CD4-positive, alpha-beta T cell treated with Interleukin-17A for 4 hours (primary cell): ENCODE results near the gene ARL9.

Experiments used
- DNase-seq: peaks from one replicate; pipeline ENCODE4 v3.0.0-alpha.2; 2020; ENCODE audit warnings: mixed read lengths

The ARL9 gene, protein sequence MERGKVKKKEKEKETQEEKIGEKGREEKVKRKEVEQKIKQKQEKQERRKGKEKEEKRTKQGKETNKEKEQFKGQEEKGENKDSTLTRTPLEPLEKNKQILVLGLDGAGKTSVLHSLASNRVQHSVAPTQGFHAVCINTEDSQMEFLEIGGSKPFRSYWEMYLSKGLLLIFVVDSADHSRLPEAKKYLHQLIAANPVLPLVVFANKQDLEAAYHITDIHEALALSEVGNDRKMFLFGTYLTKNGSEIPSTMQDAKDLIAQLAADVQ

DNA sequence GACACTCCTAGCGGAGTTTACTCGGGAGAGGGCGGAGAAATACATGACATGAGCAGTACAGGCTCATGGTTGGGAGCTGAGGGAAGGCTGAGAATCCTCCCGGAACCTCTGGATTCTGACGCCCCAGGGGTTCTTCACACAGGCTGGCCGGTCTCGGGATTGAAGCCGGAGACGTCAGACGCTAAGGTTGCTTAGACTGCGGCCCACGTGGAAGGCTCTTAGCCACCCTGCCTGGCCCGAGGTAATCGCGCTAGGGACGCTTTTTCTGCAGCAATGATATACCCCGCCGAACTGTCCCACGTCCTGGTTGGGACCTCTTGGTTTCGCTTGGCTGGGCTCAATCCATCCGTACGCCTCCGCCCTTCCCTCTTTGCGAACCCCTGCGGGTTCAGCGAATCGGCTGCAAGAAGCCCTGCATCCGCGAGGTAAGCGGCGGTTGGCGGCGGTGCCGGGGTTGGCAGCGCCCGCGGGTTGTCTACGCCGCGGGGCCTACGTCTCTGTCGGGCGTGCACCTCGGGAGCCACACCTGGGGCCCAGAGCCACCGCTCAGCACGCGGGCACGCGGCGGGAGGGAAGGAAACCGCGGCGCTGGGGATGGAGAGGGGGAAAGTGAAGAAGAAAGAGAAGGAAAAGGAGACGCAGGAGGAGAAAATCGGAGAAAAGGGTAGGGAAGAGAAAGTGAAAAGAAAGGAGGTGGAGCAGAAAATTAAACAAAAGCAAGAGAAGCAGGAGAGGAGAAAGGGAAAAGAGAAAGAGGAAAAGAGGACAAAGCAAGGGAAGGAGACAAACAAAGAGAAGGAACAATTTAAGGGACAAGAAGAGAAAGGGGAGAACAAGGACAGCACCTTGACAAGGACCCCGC, at the start of gene ARL9:
Gene ARL9 (plus strand): TSS at position 523 of the 862 bp plus-strand sequence. CDS start 72 bp downstream, at position 595.
- DNase-seq, result peak; percentile 73

DNA sequence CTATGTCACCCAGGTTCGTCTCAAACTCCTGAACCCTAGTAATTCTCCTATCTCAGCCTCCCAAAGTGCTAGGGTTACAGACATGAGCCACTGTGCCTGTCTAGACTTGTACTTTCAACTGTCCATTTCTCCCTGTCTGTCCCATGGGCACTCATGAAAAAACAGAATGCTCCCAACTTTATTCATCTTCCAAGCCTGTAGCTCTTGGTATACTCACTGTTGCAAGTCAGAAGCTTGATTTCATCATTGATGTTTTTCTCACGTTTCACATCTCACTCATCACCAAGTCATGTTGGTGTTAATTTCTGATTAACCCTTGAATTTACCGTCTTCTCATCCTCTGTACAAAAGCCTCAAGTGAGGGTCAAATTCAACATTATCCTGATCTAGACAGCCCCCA, 45.5 kb upstream of the ARL9 start:
- DNase-seq, result no peak

DNA sequence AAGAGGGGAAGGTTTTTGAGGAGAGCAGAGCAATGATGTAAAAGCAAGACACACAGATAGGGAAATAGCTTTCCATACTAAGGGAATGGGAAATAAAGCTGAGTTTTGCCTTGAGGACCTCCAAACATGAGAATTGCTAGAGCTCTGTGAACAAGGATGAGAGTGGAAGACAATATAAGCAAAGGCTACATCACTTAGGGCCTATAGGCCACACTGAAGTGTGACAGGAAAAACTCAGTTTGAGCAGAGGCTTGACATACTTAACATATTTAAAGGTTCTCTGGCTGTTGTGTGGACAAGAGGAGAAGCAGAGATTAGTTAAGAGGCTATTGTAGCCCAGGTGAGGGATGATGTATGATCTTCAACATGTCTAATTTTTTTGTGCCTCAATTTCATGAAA, 43.4 kb upstream of the ARL9 start:
- no peak for DNase-seq

DNA sequence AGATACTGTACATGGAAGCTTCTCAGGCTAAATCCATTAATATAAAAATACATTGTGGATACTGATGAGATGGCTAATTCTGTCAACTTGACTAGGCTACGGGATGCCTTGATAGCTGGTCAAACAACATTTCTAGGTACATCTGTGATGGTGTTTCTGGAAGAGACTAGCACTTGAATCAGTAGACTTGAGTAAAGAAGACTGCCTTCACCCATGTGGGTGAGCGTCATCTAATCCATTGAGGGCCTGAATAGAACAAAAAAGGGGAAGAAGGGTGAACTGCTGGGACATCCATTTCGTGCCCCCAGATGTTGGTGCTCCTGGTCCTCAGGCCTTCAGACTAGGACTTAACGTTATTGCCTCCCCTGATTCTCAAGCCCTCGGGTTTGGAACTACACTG, 41.9 kb upstream of the ARL9 start:
- no peak for DNase-seq

DNA sequence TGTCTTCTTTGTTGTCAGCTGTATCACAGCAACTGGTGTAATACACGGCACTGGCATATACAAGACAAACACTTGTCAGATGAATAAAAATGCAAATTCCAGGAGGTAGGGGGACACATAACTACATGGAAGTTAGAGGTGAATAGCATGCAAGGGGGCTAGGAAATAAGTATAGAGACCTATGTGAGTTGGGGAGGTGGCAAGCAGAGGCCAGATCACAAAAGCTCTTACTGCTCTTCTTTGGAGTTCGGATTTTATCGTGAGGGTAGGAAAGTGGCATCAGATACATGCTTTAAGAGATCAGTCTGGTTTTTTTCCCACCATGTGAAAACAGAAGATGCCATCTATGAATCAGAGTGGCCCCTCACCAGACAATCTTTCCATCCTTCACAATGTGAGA, 41.0 kb upstream of the ARL9 start:
- DNase-seq, result no peak

DNA sequence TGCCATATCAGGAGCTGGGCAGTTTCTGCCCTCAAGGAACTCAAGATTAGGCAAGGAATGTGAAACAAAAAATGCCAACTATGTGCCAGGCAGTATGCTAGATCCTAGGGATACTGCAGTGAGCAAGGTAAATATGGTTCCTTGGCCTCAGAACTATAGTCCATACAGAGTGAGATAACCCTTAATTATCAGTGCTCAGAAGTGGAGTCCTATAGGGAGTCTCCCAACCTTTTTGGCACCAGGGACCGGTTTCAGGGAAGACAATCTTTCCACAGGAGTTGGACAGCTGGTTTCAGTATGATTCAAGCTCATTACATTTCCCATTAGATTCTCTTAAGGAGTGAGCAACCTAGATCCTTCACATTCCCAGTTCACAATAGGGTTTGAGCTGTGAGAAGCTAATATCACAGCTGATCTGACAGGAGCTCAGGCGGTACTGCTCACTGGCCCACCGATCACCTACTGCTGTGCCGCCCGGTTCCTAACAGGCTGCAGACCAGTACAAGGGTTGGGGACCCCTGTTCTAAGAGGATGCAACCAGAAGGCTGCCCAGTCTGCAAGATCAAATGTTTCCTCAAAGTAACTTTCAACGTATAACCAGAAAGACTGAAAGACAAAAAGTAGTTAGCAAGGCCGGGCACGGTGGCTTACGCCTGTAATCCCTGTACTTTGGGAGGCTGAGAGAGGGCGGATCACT, 39.8 kb upstream of the ARL9 start:
- no peak for DNase-seq

DNA sequence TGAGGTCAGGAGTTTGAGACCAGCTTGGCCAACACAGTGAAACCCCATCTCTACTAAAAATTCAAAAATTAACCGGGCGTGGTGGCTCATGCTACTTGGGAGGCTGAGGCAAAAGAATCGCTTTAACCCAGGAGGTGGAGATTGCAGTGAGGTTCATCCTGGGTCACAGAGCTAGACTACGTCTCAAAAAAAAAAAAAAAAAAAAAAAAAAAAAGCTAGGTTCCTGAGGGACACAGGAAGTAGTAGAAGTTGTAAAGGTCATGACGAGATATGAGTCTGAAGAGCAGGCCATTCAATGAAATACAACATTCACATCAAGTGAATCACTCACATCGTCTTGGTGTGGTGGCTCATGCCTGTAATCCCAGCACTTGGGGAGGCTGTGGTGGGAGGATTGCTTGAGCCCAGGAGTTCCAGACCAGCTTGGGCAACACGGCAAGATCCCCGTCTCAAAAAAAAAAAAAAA, 39.3 kb upstream of the ARL9 start:
- peak; percentile 7 for DNase-seq

DNA sequence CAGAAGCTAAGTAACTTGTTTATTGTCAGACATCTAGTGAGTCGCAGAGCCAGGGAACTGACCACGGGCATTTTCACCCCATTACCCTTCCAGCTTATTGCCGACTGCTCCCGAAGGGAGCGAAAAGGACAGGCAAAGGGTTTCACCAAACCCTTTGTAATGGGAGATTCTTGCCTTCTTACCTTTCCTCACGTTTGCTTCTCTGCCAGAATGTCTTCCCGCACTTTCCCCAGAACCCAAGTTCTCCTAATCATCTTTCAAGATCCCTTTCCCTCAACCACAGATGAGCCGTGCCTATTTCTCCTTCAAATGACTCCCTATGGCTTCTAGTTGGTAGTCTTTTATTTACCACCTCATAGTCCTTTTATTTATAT, 38.7 kb upstream of the ARL9 start:
- DNase-seq, result no peak

DNA sequence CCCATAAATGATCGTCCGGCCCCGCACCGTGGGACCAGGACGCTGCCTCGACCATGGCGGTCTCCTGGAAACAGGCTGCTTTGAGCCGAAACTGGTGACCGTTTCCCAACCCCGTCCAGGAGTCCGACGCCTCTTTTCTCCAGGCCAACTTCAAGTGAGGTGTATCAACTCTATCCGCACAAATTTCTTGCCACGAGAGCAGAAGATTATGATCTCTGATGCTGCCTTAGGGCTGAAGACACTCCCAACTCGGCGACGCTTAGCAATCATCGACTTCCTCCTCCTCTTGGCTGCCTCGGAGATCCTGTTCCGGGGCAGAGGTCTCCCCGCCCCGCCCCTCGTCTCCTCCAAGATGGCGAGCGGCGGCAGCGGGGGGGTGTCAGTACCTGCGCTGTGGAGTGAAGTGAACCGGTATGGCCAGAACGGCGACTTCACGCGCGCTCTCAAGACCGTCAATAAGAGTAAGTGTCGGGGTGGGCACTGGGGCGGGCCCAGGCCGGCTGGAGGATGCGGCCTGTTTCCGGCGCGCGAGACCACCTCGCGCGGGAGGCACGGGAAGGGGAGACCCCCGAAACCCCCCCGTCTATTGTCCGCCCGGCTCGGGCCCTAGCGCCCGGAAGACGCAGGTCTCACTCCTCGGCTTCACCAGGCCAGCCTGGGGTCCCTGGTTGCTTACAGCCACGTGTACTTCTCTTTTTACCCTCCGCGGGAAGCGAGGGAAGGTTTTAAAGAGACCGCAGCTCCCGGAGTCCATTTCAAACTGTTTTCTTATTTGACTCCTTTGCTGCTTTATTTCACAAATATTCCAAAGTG, 38.1 kb upstream of the ARL9 start, which contains the start of gene SRP72:
Gene SRP72 (plus strand): TSS at position 334 of the 813 bp plus-strand sequence. CDS start 19 bp downstream, at position 353.
- DNase-seq, result peak; percentile 88

DNA sequence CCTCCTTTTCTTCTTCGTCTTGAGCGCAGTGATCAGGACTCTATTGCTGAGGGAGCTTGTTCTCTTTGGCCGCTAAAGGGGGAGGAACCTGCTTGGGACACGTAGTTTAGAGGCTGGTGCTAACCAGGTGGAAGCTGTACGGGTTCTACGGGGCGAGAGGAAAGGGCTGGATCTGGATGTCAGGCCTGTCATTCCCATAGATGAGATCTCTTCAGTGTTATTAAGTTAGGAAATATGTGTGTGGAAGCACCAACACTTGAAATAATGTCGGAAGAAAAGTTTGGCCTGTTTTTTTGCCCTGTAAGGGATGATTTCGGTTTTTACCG, 37.5 kb upstream of the ARL9 start:
- DNase-seq, result peak; percentile 43

DNA sequence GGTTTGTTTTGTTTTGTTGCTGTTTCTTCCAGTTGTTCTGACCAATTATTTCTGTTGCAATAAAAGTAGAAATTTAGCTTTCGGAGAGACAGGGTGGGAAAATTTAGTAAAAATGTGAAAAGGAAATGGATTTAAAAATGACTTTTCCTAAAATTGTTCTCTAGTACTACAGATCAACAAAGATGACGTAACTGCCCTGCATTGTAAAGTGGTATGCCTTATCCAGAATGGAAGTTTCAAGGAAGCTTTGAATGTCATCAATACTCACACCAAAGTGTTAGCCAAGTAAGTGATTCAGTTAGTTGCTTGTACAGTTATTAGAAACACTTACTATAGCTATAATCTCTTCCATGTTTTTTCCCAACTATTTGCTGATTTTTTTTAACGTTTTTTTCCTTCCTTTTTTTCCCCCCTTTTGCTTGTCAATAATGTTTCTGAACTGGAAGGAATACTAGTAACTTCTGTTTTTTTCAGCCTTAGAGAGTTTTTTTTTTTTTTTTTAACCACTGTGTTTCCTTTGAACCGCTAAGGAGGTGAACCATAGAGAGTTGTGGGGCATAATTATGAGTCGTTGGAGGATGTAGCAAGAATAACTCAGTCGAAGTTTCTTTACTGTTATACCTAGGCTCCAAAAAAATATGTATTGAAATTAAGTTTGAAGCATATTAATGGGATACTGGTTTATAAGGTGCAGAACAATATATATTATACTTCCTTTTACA, 35.9 kb upstream of the ARL9 start:
- no peak for DNase-seq

DNA sequence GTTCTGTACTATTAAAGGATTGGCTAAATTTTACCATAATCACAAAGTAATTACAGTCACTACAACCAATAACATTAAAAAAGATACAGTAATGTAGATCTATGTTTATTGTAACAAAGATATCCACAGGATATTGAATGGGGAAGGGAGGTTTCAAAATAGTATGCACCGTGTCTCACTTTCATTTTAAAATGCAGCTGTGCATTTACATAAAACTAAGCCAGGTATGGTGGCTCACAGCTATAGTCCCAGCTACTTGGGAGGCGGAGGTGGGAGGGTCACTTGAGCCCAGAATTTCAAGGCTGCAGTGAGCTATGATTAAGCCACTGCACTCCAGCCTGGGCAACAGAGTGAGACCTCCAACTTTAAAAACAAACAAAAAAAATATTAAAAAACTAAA, 29.7 kb upstream of the ARL9 start:
- DNase-seq, result no peak

DNA sequence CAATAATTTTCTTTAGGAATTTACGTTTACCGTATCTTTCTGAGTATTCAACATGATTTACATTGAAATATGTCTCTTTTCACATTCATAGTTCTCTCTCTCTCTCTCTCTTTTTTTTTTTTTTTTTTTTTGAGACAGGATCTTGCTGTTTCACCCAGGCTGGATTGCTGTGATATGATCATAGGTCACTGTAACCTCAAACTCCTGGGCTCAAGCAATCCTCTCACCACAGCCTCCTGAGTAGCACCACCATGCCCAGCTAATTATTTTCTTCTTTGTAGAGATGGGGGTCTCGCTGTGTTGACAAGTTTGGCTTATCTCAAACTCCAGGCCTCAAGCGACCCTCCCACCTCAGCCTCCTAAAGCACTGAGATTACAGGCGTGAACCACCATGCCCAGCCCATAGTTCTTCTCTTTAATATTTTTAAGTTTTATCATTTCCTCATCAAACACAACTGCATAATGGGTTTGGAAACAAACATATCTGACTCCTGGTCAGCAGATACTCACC, 28.3 kb upstream of the ARL9 start:
- DNase-seq, result no peak

DNA sequence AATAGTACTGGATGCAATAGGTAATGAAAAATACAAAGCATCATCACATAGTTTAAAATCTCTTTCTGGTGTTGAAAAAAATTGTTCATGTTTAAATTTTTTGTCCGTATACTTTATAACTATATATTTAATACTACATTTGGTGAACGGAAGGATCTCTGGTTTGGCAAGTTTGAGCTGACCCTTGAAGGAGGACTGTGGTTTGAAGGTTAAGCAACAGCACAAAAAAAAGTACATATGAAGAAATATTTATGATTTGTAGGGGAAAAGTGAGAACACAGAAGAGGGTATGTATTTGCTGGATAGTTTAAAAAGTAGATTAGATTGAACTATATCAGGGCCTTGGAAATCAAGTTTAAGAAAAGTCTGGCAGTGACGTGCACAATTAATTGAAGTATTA, 24.9 kb upstream of the ARL9 start:
- no peak for DNase-seq

DNA sequence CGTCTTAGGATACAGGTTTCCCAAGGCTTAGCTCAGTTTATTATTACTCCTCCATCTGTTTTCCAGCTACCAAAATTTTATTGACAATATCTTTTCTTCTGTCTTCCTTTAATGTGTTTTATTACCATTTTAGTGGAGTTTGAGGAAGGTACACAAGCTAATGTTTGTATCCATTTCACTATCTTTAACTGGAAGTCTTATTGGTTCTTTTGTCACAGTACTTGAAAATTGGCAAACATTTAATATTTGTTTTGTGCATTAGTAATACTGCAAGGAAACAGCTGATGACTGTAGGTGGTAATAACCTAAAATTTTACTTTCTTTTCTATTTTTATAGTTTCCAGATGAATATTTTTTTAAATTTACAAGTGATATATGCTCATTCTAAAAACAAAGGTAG, 9.3 kb upstream of the ARL9 start:
- no peak for DNase-seq

DNA sequence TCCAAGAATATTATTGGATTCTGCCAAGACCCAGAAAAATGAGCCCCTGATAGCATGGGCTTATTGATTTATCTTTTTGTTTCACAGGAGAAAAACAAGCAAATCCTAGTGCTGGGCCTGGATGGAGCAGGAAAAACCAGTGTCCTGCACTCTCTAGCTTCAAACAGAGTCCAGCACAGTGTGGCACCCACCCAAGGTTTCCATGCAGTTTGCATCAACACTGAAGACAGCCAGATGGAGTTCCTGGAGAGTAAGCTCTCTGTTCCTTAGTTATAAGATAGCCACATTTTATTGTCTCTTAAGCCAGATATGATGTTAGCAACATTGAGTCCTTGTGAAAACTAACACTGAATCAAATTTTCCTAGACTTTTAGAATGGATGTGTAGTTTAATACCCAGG, 5.5 kb downstream of the ARL9 start:
- no peak for DNase-seq

DNA sequence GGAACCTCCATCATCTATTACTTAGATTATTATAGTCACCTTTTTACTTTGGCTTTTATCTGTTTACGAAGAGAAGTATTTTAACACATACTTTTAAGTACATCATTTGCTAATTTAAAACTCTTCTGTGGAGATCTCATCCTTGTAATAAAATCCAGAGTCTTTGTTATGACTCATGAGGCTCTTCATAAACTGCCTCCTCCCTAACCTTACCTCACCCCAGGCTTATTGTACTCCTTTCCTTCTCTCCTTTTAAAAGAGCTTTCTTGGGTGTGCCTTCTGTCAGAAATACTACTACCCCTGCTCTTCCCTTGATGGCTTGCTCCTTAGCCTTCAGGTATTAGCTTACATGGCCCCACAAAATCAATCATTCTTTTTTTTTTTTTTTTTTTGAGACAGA, 6.6 kb downstream of the ARL9 start:
- no peak for DNase-seq

DNA sequence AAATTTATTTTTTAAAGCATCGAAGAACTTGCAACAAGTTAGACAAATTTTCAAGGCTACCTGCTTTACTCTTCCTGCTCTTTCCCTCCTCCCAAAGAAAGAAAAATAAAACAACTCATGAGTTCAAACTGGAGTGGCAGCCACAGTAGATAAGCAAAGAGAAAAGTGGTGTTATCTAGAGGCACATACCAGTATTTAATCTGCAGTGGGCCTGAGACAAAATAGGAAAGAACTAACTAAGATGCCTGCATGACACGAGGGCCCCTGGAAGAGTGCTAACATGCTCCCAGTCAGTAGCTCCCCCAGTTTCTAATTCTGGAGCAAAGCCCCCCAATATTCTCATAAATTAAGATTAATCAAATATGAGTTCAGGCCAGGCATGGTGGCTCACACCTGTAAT, 7.9 kb downstream of the ARL9 start:
- no peak for DNase-seq

DNA sequence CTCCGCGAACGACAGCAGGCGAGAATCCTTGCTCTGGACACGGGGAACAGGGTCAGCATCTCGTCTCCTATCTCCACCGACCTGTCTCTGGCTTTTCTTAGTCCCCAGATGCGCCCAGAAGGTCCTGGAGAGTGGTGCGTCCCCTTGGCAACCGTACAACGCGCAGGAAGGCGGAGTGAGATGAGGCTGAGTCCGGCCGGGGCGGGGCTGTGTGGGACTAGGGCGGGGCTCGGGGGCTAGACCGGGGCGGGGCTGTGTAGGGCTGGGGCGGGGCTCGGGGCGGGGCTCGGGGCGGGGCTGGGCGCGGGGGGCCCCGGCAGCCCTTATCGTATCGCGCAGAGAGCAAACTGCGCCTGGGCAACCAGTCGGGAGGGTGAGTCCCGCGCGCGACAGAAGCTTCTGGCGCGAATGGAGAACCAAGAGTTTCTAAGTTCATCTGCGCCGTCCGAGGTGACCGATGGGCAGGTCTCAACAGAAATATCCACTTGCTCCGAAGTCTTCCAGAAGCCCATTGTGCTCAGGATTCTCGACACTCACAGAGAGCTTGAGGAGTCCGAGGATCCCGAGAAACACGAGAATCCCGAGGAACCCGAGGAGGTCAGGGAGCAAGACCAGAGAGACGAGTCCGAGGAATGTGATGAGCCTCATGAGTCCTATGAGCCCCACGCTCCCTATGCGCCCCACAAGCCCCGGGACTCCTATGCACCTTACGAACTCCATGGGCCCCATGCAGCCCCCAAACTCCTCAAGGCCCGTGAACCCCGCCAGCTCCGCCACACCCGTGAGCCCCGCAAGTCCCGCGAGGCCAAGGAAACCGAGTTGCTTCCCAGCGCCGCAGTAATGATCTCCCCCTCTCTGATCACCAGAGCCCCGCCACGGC, 24.9 kb downstream of the ARL9 start:
- peak; percentile 90 for DNase-seq

DNA sequence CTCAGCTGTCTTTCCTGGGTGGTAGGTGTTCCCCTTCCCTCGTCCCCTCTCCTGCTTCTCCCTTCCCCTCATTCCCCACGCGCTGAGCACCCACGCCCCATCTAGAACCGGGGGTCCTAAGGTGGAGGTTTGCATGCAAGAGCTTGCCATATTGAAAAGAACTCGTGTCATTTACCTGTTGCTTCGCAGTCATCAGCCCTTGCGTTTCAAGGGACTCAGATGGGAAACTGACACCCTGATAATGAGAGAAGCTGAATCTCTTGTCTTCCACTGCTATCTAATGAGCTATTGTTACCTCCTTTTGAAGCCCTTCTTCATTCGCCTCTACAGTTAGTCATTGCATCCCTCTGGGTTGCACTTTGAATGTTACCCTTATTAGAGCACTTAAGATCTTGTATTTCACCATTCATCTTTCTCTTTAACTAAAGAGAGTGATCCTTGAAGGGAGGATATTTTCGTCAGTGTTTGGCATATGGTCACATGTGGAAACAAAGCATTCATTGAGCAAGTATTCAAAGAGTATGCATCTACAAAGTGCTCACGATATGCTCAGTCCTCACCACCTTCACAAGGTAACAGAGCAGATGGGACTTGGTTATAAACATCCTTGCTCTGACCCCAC, 25.7 kb downstream of the ARL9 start:
- DNase-seq, result no peak
